Gastrocnemius medialis (tissue), 4 donors: ENCODE data around the gene LUZP1. TPM values are rescaled to one million over a fixed set of nuclear protein-coding genes. Genes with fewer than 3 reads are reported as not detected.

Experiments used
- ATAC-seq, 2 donors: fragments of 150-250 bp; one replicate each; pipeline ENCODE4 v1.9.1; 2016
- DNase-seq, 2 donors: peaks; one replicate each; pipeline ENCODE4 v3.0.0-alpha.2; 2019
- H3K27ac ChIP-seq, 4 donors: fragments of 200-600 bp; sonication (generic); 1 replicate in 1 of 4; 2 replicates in 3 of 4; pipeline ENCODE4 v1.5.1; 2016 to 2018; ENCODE audit warnings: mild to moderate bottlenecking in 2 of 4, moderate library complexity in 1 of 4
- H3K27me3 ChIP-seq, 3 donors: fragments of 200-600 bp; sonication (generic) in 2 of 3; 1 replicate in 1 of 3; 2 replicates in 2 of 3; pipeline versions ENCODE4 v1.5.1 to v1.6.0; 2016 to 2019; ENCODE audit warnings: mild to moderate bottlenecking in 1 of 3, moderate library complexity in 1 of 3
- H3K36me3 ChIP-seq, 2 donors: fragments of 200-600 bp; sonication (generic) in 1 of 2; one replicate each; pipeline ENCODE4 v1.5.1; 2017 to 2018
- H3K4me1 ChIP-seq, 2 donors: fragments of 200-600 bp; sonication (generic) in 1 of 2; one replicate each; pipeline ENCODE4 v1.5.1; 2016 to 2017; ENCODE audit warnings: mild to moderate bottlenecking in 2 of 2
- H3K4me3 ChIP-seq, 4 donors: fragments of 200-600 bp; sonication (generic) in 3 of 4; 1 replicate in 1 of 4; 2 replicates in 3 of 4; pipeline ENCODE4 v1.5.1; 2016 to 2019; ENCODE audit warnings: mild to moderate bottlenecking in 2 of 4
- H3K9me3 ChIP-seq, 3 donors: fragments of 200-600 bp; sonication (generic) in 2 of 3; 1 replicate in 1 of 3; 2 replicates in 2 of 3; pipeline ENCODE4 v1.5.1; 2016 to 2019
- POLR2A ChIP-seq, 2 donors: fragments of 450-650 bp; IDR thresholded peaks; one replicate each; pipeline ENCODE4 v1.6.1; 2017; ENCODE audit warnings: antibody characterized with exemption in 2 of 2, mild to moderate bottlenecking in 2 of 2, moderate library complexity in 2 of 2
- in situ Hi-C, 4 donors: fragments of 200-750 bp; cut with MboI; loops; one replicate each; pipeline versions ENCODE4 v1.15.0 to v1.8.0; 2017; ENCODE audit warnings: low sequenced_read_pairs in 4 of 4
- intact Hi-C: fragments of 100-400 bp; cut with DNase I; formaldehyde crosslinking; loops from one replicate; pipeline ENCODE4 v1.15.1; 2023; ENCODE audit warnings: low total_unique reads
- total RNA-seq, 4 donors: library from RNA; depleted of rRNA; stranded (reverse); fragments of >200 nt; gene quantifications; one replicate each; pipeline versions ENCODE4 v1.1.0 to v1.2.3, GENCODE V29; 2016
- TF ChIP-seq, protein P1 (sequence below), 5 experiments: fragments of 450-650 bp in 3 of 5; fragments of 200-600 bp in 2 of 5; sonication (generic) in 2 of 5; IDR thresholded peaks in 4 of 5; conservative IDR thresholded peaks in 1 of 5; 1 replicate in 4 of 5; 2 replicates in 1 of 5; pipeline ENCODE4 v1.5.1; 2016 to 2019; ENCODE audit warnings: antibody characterized with exemption in 5 of 5, mild to moderate bottlenecking in 3 of 5, moderate library complexity in 3 of 5

LUZP1 gene
- total RNA-seq, 4 donors from 2014 or later = 4.1 to 5.4 (median 4.9) TPM

DNA sequence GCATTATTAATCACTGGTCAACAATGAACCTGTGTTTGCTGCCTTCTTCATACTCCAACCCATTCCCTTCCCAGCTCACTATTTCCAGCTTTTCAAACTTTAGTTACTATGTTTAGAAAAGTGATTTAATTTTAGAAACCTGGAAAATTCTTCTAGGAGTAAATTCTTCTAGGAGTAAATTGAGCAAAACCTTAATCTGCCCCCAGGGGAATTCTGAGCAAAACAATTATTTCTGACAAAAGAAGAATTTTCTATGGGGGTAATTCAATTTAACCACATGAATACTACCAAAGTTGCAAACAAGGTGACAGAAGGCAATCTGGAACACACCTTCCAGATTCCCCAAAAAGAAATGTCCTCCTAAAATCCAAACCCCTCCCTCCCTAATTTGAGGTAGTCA lies 1.8 kb downstream of the LUZP1 start:
- in situ Hi-C loops (no loop called here), intact Hi-C loops (no loop called here)
- no peaks in the 10 kb centered on the region for H3K36me3 ChIP-seq
- no peaks in the 10 kb centered on the region for H3K27me3 ChIP-seq
- H3K27ac ChIP-seq = peak overlapping the region in 3 of 4 donors; percentile 67 to 88 (median 87)
- DNase-seq (no peak), ATAC-seq (no peak)
- no peaks in the 10 kb centered on the region for H3K9me3 ChIP-seq
- H3K4me1 ChIP-seq = peaks cover 8 to 12% of the 10 kb centered on the region in 2 donors
- H3K4me3 ChIP-seq = peak overlapping the region; percentile 53 to 93 (median 76)
- TF ChIP-seq POLR2A (IDR thresholded peaks at IDR 0.05) = no peak
- TF ChIP-seq, protein P1, sequence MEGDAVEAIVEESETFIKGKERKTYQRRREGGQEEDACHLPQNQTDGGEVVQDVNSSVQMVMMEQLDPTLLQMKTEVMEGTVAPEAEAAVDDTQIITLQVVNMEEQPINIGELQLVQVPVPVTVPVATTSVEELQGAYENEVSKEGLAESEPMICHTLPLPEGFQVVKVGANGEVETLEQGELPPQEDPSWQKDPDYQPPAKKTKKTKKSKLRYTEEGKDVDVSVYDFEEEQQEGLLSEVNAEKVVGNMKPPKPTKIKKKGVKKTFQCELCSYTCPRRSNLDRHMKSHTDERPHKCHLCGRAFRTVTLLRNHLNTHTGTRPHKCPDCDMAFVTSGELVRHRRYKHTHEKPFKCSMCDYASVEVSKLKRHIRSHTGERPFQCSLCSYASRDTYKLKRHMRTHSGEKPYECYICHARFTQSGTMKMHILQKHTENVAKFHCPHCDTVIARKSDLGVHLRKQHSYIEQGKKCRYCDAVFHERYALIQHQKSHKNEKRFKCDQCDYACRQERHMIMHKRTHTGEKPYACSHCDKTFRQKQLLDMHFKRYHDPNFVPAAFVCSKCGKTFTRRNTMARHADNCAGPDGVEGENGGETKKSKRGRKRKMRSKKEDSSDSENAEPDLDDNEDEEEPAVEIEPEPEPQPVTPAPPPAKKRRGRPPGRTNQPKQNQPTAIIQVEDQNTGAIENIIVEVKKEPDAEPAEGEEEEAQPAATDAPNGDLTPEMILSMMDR (IDR thresholded peaks at IDR 0.05 in 4 of 5, conservative IDR thresholded peaks at IDR 0.05 in 1 of 5) = no peak

DNA sequence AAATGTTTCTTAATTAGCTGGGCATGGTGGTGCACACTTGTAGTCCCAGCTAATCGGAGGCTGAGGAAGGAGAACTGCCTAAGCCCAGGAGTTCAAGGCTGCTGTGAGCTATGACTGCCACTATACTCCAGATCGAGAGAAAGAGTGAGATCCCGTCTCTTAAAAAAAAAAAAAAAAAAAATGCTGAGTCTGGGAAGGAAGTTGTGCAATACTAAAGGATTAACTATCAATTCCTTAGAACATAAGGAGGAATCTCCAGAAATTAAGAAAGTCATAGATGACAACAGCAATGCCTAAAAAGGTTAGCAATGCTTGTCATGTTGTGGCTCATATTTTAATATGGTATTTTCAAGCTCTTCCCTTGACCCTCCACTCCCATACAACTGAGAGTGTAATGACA lies 5.3 kb downstream of the LUZP1 start:
- no peak for ATAC-seq
- Histone ChIP-seq H3K4me1 (peaks cover 7 to 8% of the 10 kb centered on the region in 2 donors), H3K9me3 (no peaks in the 10 kb centered on the region), H3K27ac (no peak overlapping the region), H3K36me3 (no peaks in the 10 kb centered on the region), H3K4me3 (no peak overlapping the region), H3K27me3 (no peaks in the 10 kb centered on the region)
- in situ Hi-C loops = no loop called here
- TF ChIP-seq POLR2A (IDR thresholded peaks at IDR 0.05) = no peak
- intact Hi-C loops = no loop called here
- DNase-seq = no peak

DNA sequence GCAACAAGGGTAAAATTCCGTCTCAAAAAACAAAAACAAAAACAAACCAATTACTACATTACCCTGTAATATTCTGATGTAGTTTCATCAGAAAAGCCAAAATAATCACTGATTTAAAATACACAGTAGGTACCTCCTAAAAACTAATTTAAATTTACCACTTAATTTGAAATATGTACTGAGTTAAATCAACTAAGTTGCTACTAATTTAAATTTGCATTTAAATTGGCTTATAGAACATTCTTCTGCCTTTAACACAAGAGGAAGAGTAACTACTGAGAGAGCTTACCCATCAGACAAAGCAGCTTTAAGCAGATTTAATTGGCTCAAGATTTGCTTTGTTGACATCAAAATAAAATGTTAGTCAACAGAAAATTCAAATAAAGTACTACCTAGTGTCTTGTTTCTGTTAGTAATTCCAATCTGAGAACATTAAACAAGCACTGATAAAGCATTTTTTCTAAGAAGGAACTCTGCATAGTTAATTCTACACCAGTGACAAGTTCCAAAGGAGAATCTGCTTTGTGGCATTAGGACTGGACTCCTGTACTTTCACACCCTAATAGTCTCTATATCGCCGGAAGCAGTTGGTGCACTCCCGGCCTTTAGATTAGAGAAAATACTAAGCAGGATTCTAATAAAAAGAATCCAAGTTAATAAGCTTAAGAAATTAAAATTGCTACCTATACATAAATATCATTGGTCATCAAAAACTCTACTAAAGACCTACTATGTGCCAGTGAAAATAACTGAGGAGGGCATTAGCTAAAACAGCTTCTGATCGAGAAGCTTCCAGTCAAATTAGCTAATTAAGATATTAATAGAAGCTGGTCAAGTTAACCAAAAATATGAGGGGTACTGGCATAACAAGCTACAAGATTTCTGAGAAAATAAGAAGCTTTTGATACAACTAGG lies 8.4 kb downstream of the LUZP1 start:
- Histone ChIP-seq H3K27me3 (no peaks in the 10 kb centered on the region), H3K4me1 (no peaks in the 10 kb centered on the region), H3K36me3 (no peaks in the 10 kb centered on the region), H3K9me3 (no peaks in the 10 kb centered on the region), H3K4me3 (no peak overlapping the region), H3K27ac (no peak overlapping the region)
- in situ Hi-C loops = no loop called here
- DNase-seq (no peak), ATAC-seq (no peak)
- TF ChIP-seq, protein P1 (IDR thresholded peaks at IDR 0.05 in 4 of 5, conservative IDR thresholded peaks at IDR 0.05 in 1 of 5) = no peak
- no peak for TF ChIP-seq POLR2A (IDR thresholded peaks at IDR 0.05)
- intact Hi-C loops = no loop called here

DNA sequence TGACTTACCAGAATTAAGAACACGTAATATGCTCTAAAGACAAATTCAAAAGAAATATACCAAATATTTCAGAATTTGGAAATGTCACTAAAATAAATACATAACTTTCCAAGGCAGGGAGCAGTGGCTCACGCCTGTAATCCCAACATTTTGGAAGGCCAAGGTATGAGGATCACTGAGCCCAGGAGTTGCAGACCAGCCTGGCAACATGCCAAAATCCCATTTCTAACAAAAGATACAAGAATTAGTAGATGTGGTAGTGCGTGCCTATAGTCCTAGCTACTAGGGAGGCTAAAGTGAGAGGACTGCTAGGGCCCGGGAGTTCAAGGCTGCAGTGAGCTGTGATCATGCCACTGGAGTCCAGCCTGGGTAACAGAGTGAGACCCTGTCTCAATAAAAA lies 11.7 kb downstream of the LUZP1 start:
- no peaks in the 10 kb centered on the region for H3K36me3 ChIP-seq
- no peaks in the 10 kb centered on the region for H3K27me3 ChIP-seq
- in situ Hi-C loops = no loop called here
- intact Hi-C loops = no loop called here
- DNase-seq (no peak), ATAC-seq (no peak)
- no peaks in the 10 kb centered on the region for H3K9me3 ChIP-seq
- no peak overlapping the region for H3K4me3 ChIP-seq
- no peaks in the 10 kb centered on the region for H3K4me1 ChIP-seq
- TF ChIP-seq, protein P1 (IDR thresholded peaks at IDR 0.05 in 4 of 5, conservative IDR thresholded peaks at IDR 0.05 in 1 of 5) = no peak
- TF ChIP-seq POLR2A (IDR thresholded peaks at IDR 0.05) = no peak
- H3K27ac ChIP-seq = no peak overlapping the region

DNA sequence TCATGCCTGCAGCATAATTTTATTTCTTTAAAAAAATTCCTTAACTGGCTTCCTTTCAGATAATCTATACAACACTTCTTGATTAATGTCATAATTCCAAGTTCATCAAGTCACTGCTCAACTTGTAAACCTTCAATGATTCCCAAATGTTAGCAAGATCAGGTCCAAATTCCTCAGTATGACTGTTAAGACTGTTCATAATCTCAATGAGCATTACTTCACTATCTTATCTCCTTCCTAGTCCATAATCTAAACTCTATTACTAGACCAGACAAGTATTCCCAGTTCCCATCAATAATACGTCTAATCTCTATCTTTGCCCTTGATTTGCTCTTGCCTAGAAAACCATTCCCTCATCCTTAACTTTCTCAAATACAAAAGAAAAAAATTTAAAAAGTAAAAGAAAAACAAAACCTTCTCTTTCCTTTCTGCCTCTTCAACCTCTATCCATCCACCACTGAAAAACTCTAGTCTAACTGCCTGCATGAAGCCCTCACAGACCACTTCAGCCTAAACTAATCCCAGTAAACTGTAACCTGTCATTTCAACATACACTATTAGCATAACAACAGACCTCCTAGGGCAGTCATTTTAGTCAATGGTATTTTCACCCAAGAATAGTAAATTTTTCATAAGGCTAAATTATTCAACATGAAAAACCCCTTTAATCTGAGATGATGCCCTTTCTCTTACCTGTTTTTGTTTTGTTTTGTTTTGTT lies 15.5 kb downstream of the LUZP1 start:
- Histone ChIP-seq H3K4me1 (peaks cover 0 to 5% of the 10 kb centered on the region in 2 donors), H3K4me3 (no peak overlapping the region), H3K27ac (no peak overlapping the region), H3K27me3 (no peaks in the 10 kb centered on the region), H3K9me3 (no peaks in the 10 kb centered on the region), H3K36me3 (no peaks in the 10 kb centered on the region)
- no peak for ATAC-seq
- in situ Hi-C loops = no loop called here
- intact Hi-C loops = no loop called here
- DNase-seq = no peak
- TF ChIP-seq POLR2A (IDR thresholded peaks at IDR 0.05) = no peak
- TF ChIP-seq, protein P1 (IDR thresholded peaks at IDR 0.05 in 4 of 5, conservative IDR thresholded peaks at IDR 0.05 in 1 of 5) = no peak
